ENCODE data around the gene SELPLG.

The SELPLG gene

DNA sequence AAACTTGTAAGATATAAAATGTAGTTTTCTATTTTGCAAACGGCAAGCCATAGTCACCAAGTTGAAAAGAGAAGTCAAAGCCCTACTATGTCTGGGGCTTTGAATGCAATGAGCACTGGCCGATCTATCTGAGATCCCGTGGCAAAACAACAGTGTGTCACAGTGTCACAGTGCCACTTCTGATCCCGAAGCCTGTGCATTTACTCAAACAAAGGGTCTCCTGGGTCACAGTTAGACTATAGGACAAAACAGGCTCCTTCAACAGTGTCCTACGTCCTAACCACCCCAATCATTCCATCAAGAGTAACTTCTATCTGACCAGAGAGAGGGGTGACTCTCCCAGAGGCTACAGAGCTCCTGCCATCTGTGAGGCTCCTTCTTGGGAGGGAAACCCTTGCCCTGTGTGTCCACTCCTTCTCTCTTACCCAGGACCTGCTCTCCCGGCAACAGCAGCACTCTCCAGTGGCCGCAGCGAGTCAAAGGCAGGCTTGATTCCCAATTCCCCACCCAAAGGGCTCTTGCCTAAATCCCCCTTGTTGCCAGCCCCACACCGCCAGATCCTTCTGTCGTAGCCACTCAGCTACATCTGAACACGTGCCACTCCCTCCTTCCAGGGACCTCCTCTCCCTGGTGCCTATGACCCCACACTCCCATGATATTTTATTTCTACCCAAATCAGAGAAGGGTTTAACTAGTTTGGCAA lies 14.0 kb upstream of the SELPLG start:
- Mint-ChIP-seq H3K4me3 (no peak overlapping the region), H3K27me3 (no peaks in the 10 kb centered on the region), H3K36me3 (ENCODE audit: low read depth) (peaks cover 66% of the 10 kb centered on the region), H3K27ac (no peak overlapping the region), H3K9me3 (no peaks in the 10 kb centered on the region), H3K4me1 (ENCODE audit: low read depth) (peaks cover 54% of the 10 kb centered on the region)
- DNase-seq, result no peak

DNA sequence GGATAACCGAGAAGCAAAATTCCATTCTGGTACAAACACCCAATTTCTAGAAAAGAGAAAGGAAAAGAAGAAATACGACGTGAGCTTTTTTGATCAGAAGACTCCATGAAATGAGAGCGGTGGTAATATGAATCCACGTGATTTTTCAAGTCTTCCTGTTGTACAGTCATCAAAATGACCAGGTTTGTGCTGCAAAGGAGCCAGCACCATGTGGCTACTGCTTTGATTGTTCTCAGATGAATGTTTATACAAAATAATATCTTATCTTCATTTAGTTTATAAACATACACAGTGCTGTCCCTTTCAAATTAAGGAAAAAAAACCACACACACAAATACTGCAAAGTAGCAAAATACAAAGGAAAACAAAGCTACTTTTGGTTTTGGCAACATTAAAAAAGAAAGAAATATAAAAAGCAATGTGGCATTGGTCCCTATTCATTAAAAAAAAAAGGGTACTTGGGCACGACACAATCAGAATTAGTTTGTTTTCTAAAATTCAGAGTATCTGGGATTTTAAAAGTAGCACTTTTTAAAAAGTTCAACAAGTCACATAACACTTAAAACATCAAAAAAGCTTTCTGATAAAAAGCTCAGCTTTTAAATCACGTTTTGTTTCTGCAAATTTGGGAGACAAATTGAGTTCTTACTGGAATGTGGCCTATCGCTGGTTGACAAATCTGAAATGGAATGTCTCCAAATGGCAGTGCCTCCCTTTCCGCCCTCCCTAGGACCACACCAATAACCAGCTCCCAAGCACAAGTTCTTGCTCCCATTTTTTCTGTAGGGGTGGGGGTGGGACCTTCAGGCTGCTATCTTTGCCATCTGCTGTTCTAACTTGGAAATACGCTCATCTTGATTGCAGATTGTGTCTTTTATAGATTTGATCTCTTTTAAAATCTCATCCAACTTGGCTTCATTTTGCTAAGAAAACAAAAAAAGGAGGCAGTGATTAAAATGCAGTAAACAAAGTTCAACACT lies 13.2 kb upstream of the SELPLG start:
- Mint-ChIP-seq H3K36me3 (ENCODE audit: low read depth) (peaks cover 59% of the 10 kb centered on the region), H3K4me3 (no peak overlapping the region), H3K9me3 (no peaks in the 10 kb centered on the region), H3K4me1 (ENCODE audit: low read depth) (peaks cover 50% of the 10 kb centered on the region), H3K27me3 (no peaks in the 10 kb centered on the region), H3K27ac (peak overlapping the region; percentile 47)
- DNase-seq, result no peak

GRCh38 chr12:108645686-108646599 lies 12.2 kb upstream of the SELPLG start:
- Mint-ChIP-seq H3K4me3 (no peak overlapping the region), H3K4me1 (ENCODE audit: low read depth) (peaks cover 44% of the 10 kb centered on the region), H3K27ac (peak overlapping the region; percentile 47), H3K9me3 (no peaks in the 10 kb centered on the region), H3K36me3 (ENCODE audit: low read depth) (peaks cover 51% of the 10 kb centered on the region), H3K27me3 (no peaks in the 10 kb centered on the region)
- no peak for DNase-seq

DNA sequence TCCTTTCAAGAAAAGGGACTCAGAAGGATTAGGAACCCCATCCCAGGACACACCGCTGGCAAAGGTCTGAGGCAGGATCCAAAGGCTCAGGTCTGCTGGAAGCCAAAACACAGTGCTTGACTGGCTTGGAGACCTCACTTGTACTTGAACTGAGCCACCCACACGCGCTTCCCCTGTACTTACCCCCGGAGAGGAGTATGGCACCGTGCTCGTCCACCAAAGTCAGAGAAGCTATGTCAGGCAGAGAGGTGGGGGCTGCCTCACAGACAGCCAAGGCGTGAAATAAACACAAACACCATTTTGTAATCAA lies 11.1 kb upstream of the SELPLG start:
- H3K36me3 Mint-ChIP-seq (ENCODE audit: low read depth), result peaks cover 44% of the 10 kb centered on the region
- no peaks in the 10 kb centered on the region for H3K9me3 Mint-ChIP-seq
- DNase-seq, result no peak
- no peaks in the 10 kb centered on the region for H3K27me3 Mint-ChIP-seq
- H3K27ac Mint-ChIP-seq, result no peak overlapping the region
- H3K4me1 Mint-ChIP-seq (ENCODE audit: low read depth), result peaks cover 51% of the 10 kb centered on the region
- H3K4me3 Mint-ChIP-seq, result no peak overlapping the region

GRCh38 chr12:108643941-108644810 lies 10.5 kb upstream of the SELPLG start:
- no peak for DNase-seq
- Mint-ChIP-seq H3K27me3 (no peaks in the 10 kb centered on the region), H3K27ac (no peak overlapping the region), H3K4me1 (ENCODE audit: low read depth) (peaks cover 45% of the 10 kb centered on the region), H3K36me3 (ENCODE audit: low read depth) (peaks cover 39% of the 10 kb centered on the region), H3K9me3 (no peaks in the 10 kb centered on the region), H3K4me3 (no peak overlapping the region)

- no peak overlapping the region for H3K27ac Mint-ChIP-seq
- H3K9me3 Mint-ChIP-seq, result no peaks in the 10 kb centered on the region
- H3K4me3 Mint-ChIP-seq, result no peak overlapping the region
- DNase-seq, result no peak
- H3K27me3 Mint-ChIP-seq, result no peaks in the 10 kb centered on the region
- peaks cover 28% of the 10 kb centered on the region for H3K36me3 Mint-ChIP-seq (ENCODE audit: low read depth)
- H3K4me1 Mint-ChIP-seq (ENCODE audit: low read depth), result peaks cover 37% of the 10 kb centered on the region
Measured at GRCh38 chr12:108642899-108643654, 9.4 kb upstream of the SELPLG start.

- no peaks in the 10 kb centered on the region for H3K27me3 Mint-ChIP-seq
- peaks cover 35% of the 10 kb centered on the region for H3K4me1 Mint-ChIP-seq (ENCODE audit: low read depth)
- DNase-seq, result no peak
- peaks cover 20% of the 10 kb centered on the region for H3K36me3 Mint-ChIP-seq (ENCODE audit: low read depth)
- H3K4me3 Mint-ChIP-seq, result no peak overlapping the region
- no peaks in the 10 kb centered on the region for H3K9me3 Mint-ChIP-seq
- H3K27ac Mint-ChIP-seq, result no peak overlapping the region
Measured at GRCh38 chr12:108642269-108642870, 8.7 kb upstream of the SELPLG start.

- Mint-ChIP-seq H3K4me3 (no peak overlapping the region), H3K9me3 (no peaks in the 10 kb centered on the region), H3K36me3 (ENCODE audit: low read depth) (peaks cover 18% of the 10 kb centered on the region), H3K27me3 (no peaks in the 10 kb centered on the region), H3K27ac (peak overlapping the region; percentile 12), H3K4me1 (ENCODE audit: low read depth) (peaks cover 30% of the 10 kb centered on the region)
- DNase-seq, result no peak
Measured at GRCh38 chr12:108641446-108642268, 8.0 kb upstream of the SELPLG start.

DNA sequence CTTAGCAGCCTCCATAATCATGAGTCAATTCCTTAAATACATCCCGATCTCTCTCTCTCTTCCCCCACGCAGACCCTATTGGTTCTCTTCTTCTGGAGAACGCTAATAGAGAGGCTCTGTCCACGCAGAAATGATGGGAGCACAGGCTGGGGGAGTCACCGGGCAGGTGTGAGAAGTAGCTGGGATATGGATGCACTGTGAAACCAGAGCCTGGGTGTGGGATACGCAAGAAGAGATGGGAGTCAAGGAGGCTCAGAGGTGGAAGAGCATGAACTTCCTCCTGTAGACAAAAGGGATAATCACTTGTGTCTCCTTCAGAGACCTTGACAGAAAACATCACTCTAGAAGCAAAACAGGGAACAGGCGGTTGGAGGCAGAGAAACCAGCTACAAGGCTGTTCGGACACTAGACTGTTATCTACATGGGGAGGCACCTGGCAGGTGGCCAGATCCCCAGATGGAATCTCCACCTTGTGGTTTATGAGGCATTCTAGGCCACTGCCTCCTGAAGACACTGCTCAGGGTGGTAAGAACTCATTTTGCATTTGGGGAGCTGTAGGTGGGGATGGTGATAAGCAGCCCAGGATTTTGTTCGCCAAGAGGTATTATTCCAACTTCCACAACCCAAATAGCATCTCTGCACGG lies 7.2 kb upstream of the SELPLG start:
- DNase-seq, result no peak
- no peaks in the 10 kb centered on the region for H3K27me3 Mint-ChIP-seq
- H3K4me3 Mint-ChIP-seq, result no peak overlapping the region
- H3K9me3 Mint-ChIP-seq, result no peaks in the 10 kb centered on the region
- peaks cover 14% of the 10 kb centered on the region for H3K36me3 Mint-ChIP-seq (ENCODE audit: low read depth)
- H3K4me1 Mint-ChIP-seq (ENCODE audit: low read depth), result peaks cover 29% of the 10 kb centered on the region
- no peak overlapping the region for H3K27ac Mint-ChIP-seq

DNA sequence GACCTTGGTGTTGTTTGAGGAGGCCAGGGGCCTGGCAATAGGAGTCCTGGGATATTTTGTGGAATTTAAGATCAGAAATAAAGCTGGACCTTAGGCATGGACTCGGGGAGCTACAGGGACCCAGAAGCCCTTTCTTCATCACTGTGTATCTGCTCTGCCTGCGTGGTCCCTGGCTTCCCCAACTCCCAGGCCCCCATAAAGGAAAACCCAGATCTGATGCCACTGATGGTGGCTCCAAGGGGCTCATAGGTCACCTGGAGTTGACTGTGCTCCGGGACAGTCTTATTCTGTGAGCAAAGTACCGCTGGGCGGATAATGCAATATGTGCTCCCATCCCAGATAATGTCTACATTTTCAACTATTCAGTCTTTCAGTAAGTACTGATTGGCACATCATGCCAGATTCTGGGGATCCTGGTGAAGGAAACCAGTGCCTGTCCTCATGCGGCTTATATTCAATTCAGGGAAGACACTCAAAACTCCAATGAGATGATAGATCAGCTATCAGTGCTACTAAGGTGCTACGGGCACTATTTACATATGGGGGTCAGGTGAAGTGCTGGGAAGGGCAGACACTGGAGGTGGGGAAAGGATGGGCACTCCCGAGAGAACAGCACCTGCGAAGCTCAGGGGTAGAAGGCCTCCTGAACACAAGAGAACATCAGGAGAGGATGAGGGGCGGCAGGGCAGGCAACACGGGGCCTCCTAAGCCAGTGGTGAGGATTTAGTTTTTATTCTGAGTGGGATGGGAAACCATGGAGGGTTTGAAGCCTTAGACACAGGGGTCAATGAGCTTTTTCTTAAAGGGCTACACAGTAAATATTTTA lies 5.5 kb upstream of the SELPLG start:
- Mint-ChIP-seq H3K4me1 (ENCODE audit: low read depth) (peaks cover 37% of the 10 kb centered on the region), H3K27ac (peak overlapping the region; percentile 5), H3K9me3 (no peaks in the 10 kb centered on the region)

GRCh38 chr12:108638141-108638827 lies 4.6 kb upstream of the SELPLG start:
- no peaks in the 10 kb centered on the region for H3K9me3 Mint-ChIP-seq
- no peak overlapping the region for H3K4me3 Mint-ChIP-seq
- H3K36me3 Mint-ChIP-seq (ENCODE audit: low read depth), result peaks cover 2% of the 10 kb centered on the region
- peaks cover 46% of the 10 kb centered on the region for H3K4me1 Mint-ChIP-seq (ENCODE audit: low read depth)
- H3K27me3 Mint-ChIP-seq, result no peaks in the 10 kb centered on the region
- no peak overlapping the region for H3K27ac Mint-ChIP-seq
- no peak for DNase-seq

More for the DNA sequence above, 5.5 kb upstream of the SELPLG start:
- Mint-ChIP-seq H3K36me3 (ENCODE audit: low read depth) (no peaks in the 10 kb centered on the region), H3K27me3 (no peaks in the 10 kb centered on the region), H3K4me3 (no peak overlapping the region)
- no peak for DNase-seq
